ENCODE data around the gene OR2D3. TPM values are rescaled to one million over a fixed set of nuclear protein-coding genes. Genes with fewer than 3 reads are reported as not detected.
A peak's percentile ranks its signal among the peaks of the same experiment; 100 is the strongest.
"Not testable (repeated sequence)": the region's sequence is repeated elsewhere in the genome, so short reads cannot be mapped to it uniquely, and the experiment has no call there.

Gene OR2D3
- total and polyA plus RNA-seq, 4 donors = not detected

DNA sequence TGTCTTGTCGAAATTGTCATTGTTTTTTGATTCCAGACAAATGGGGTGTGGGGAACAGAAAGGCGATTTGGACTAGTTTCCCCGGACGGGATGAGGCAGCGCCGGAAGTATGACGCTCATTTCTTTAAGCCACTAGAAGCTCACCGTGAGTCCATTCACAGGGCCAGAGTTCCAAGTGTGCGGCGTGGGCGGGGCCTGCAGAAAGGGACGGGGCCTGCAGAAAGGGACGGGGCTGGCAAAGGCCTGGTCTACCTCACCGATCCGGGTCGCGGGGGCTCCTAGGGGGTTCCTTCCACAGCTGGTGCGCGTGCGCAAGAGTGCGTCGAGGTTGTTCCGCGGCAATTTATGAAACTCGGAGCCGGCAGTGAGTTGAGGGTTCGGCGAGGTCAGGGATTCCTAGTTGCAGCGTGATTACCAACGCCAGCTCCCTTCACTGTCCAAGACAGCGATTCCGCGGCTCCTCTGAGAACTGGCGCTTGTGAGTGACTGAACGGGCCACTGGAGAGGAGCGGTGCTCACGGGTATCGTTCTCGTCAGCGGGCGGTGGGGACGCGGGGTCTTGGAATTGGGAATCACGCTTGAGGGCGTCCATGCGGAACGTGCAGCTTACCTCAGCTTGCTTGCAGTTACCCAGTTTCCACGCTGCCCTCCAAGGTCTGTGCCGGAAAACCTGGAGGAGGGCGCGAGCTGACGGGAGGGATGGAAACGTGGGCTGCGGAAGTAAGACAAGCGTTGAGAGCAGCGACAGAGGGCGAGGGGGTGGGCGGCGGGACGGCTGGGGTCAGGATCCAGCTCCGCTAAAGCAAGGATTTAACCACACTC lies 5.6 kb downstream of the OR2D3 start, which contains the start of gene ZNF215:
ZNF215 (plus strand) TSS at position 219 of the 822 bp plus-strand sequence. CDS start 5,847 bp downstream, outside the sequence.
- DNase-seq (ENCODE audit: low read depth in 4 of 6, low spot score in 6 of 6) = peak in 5 of 6 donors; percentile 30 to 95 (median 46)
- Histone ChIP-seq H3K9me3 (ENCODE audit: control insufficient read depth, insufficient read depth, low read length) (no peaks in the 10 kb centered on the region), H3K27ac (ENCODE audit: low read depth, low read length) (peak within 1 kb of the TSS; percentile 52), H3K27me3 (ENCODE audit: control insufficient read depth, insufficient read depth, low read length) (no peaks in the 10 kb centered on the region), H3K4me1 (ENCODE audit: control insufficient read depth, insufficient read depth, low read length) (peaks cover 9% of the 10 kb centered on the region), H3K4me3 (ENCODE audit: low read depth, low read length) (peak within 1 kb of the TSS; percentile 68), H3K36me3 (ENCODE audit: control insufficient read depth, insufficient read depth, low read length) (no peaks in the 10 kb centered on the region)
- under 1% methylated on average over 52 of the region's 61 CpGs for WGBS (ENCODE audit: insufficient coverage)

DNA sequence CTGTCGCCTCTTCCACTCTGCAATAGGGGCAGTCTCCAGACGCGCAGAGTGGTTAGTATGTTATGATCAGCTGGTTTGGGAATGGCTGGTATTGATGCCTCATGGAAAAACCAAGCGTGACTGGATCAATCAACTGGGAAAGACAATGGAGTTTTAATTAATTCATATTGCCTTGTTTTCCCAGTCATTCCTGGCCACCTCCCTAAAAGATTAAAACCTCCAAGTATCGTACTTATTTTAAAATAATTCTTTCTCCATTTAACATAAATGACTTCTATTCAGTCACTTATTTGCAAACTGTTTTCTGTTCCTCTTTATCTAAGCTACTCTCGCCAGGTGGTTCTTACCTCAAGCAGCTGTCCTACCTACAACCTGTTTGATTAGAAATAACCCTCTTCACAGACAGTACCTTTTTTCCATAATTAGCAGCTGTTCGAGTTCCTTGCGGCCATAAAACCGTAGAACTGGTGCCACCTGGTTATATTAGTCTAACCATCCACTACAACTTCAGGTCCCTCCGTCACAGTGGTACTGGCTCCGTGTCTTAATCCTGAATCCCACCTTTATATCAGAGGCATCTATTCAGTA lies 6.3 kb downstream of the OR2D3 start:
- H3K4me3 ChIP-seq (ENCODE audit: low read depth, low read length) = peak overlapping the region; percentile 68
- H3K9me3 ChIP-seq (ENCODE audit: control insufficient read depth, insufficient read depth, low read length) = no peaks in the 10 kb centered on the region
- H3K36me3 ChIP-seq (ENCODE audit: control insufficient read depth, insufficient read depth, low read length) = no peaks in the 10 kb centered on the region
- DNase-seq (ENCODE audit: low read depth in 4 of 6, low spot score in 6 of 6) = peak in 1 of 6 donors; percentile 10
- no peaks in the 10 kb centered on the region for H3K27me3 ChIP-seq (ENCODE audit: control insufficient read depth, insufficient read depth, low read length)
- 19% methylated on average over 5 of the region's 11 CpGs for WGBS (ENCODE audit: insufficient coverage)
- H3K27ac ChIP-seq (ENCODE audit: low read depth, low read length) = no peak overlapping the region
- H3K4me1 ChIP-seq (ENCODE audit: control insufficient read depth, insufficient read depth, low read length) = peaks cover 9% of the 10 kb centered on the region

DNA sequence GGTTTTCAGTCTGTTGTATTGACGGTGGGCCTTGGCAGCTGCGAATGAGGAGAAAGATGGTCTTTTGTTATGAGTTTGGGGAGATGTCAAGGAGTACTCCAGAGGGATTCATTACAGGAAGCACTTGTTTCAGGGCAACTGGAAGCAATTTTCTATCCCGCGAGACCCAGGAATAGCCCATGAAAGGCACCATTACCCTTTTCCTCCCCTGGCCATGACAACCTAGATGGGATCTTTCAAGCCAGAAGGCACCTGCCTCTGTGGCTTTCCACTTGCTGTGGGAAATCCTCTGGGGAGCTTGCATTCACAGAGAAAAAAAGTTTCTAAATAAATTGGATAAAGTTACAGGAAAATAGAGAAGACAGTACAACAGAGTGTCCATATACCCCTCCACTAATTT lies 8.1 kb downstream of the OR2D3 start:
- WGBS (ENCODE audit: insufficient coverage) = 79% methylated on average over 3 of the region's 4 CpGs
- Histone ChIP-seq H3K9me3 (ENCODE audit: control insufficient read depth, insufficient read depth, low read length) (no peaks in the 10 kb centered on the region), H3K27me3 (ENCODE audit: control insufficient read depth, insufficient read depth, low read length) (no peaks in the 10 kb centered on the region), H3K27ac (ENCODE audit: low read depth, low read length) (no peak overlapping the region), H3K4me1 (ENCODE audit: control insufficient read depth, insufficient read depth, low read length) (peaks cover 9% of the 10 kb centered on the region), H3K36me3 (ENCODE audit: control insufficient read depth, insufficient read depth, low read length) (no peaks in the 10 kb centered on the region), H3K4me3 (ENCODE audit: low read depth, low read length) (no peak overlapping the region)
- DNase-seq (ENCODE audit: low read depth in 4 of 6, low spot score in 6 of 6) = no peak

DNA sequence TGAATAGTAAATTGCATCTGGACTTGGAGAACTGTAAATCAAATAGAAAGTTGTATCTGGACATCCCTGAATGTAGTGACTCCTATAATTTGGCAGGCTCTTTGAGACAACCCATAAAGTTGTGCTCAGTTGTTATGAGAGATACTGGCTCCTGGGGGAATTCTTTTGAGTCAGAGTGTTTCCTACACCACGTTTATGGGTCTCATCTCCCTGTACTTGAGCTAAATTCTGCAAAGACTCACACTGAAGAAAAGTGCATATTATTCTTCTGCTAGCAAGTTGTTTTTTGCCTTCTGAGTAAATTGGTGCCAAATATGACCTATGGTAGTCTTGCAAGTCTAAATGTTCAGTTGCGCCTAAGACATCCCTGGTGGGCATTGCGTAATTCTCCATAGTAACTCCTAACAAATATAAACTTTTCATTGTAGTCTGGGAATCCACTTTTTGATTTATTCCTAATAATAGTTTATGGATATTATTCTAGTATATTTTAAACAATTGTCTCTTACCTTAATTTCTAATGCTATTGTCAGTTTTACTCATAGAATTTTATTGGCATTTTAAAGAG lies 10.4 kb downstream of the OR2D3 start:
- DNase-seq (ENCODE audit: low read depth in 4 of 6, low spot score in 6 of 6) = no peak
- H3K9me3 ChIP-seq (ENCODE audit: control insufficient read depth, insufficient read depth, low read length) = no peaks in the 10 kb centered on the region
- no peak overlapping the region for H3K27ac ChIP-seq (ENCODE audit: low read depth, low read length)
- no CpG with 5 or more reads among the region's 3 CpGs for WGBS (ENCODE audit: insufficient coverage)
- no peaks in the 10 kb centered on the region for H3K27me3 ChIP-seq (ENCODE audit: control insufficient read depth, insufficient read depth, low read length)
- H3K4me1 ChIP-seq (ENCODE audit: control insufficient read depth, insufficient read depth, low read length) = peaks cover 7% of the 10 kb centered on the region
- H3K36me3 ChIP-seq (ENCODE audit: control insufficient read depth, insufficient read depth, low read length) = no peaks in the 10 kb centered on the region
- H3K4me3 ChIP-seq (ENCODE audit: low read depth, low read length) = no peak overlapping the region

DNA sequence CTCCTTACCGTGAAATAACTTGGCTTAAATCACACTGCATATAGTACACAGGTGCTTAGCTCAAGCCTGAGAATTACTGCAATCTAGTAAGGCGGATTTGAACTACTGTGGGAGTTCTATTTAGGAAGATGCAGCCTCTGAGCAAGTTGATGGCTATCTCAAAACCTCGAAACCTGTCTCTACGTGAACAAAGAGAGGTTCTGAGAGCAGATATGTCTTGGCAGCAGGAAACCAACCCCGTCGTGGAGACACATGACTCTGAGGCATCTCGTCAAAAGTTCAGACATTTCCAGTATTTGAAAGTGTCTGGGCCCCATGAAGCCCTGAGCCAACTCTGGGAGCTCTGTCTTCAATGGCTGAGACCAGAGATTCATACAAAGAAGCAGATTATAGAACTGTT lies 11.3 kb downstream of the OR2D3 start:
- H3K36me3 ChIP-seq (ENCODE audit: control insufficient read depth, insufficient read depth, low read length) = no peaks in the 10 kb centered on the region
- no peaks in the 10 kb centered on the region for H3K9me3 ChIP-seq (ENCODE audit: control insufficient read depth, insufficient read depth, low read length)
- no peaks in the 10 kb centered on the region for H3K27me3 ChIP-seq (ENCODE audit: control insufficient read depth, insufficient read depth, low read length)
- WGBS (ENCODE audit: insufficient coverage) = 82% methylated on average over 6 of the region's 7 CpGs
- no peak for DNase-seq (ENCODE audit: low read depth in 4 of 6, low spot score in 6 of 6)
- H3K4me3 ChIP-seq (ENCODE audit: low read depth, low read length) = no peak overlapping the region
- no peak overlapping the region for H3K27ac ChIP-seq (ENCODE audit: low read depth, low read length)
- H3K4me1 ChIP-seq (ENCODE audit: control insufficient read depth, insufficient read depth, low read length) = no peaks in the 10 kb centered on the region

DNA sequence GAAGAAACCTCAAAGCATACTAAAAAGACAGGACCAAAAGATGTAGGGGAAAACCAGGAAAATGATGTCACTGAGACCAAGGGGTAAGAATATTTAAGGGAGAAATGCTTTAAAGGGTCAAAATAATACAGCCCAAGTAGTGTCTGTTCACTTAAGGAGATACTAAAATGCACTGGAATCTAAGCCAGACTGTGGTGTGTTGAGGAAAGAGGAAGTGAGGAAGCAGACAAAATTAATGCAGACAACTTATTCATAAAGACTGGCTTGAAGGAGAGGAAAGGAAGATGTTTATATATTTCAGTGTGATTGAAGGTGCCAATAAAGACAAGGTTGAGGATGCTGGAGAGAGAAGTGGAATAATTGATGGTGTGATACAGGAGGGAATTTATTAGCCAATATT lies 21.2 kb downstream of the OR2D3 start:
- H3K4me1 ChIP-seq (ENCODE audit: control insufficient read depth, insufficient read depth, low read length) = no peaks in the 10 kb centered on the region
- H3K36me3 ChIP-seq (ENCODE audit: control insufficient read depth, insufficient read depth, low read length) = no peaks in the 10 kb centered on the region
- no peak for DNase-seq (ENCODE audit: low read depth in 4 of 6, low spot score in 6 of 6)
- no peak overlapping the region for H3K27ac ChIP-seq (ENCODE audit: low read depth, low read length)
- no peak overlapping the region for H3K4me3 ChIP-seq (ENCODE audit: low read depth, low read length)
- no peaks in the 10 kb centered on the region for H3K27me3 ChIP-seq (ENCODE audit: control insufficient read depth, insufficient read depth, low read length)
- no peaks in the 10 kb centered on the region for H3K9me3 ChIP-seq (ENCODE audit: control insufficient read depth, insufficient read depth, low read length)

DNA sequence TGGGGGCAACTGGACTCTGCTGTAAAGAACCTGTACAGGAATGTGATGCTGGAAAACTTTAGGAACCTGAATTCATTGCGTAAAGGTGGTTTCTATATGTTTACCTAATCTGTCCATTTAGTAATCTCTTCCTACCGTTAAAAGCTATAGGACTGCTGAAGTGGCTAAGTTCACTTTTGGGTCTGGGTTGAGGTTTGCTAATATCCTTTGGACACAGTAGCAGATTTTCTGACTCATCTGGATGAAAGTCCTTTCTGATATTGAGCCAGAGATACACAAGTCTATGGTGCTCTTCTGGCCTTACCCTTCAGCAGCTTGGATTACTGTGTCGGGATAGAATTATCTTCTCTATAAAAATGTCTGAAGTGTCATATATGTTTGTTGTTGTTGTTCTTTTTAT lies 22.3 kb downstream of the OR2D3 start:
- no peaks in the 10 kb centered on the region for H3K36me3 ChIP-seq (ENCODE audit: control insufficient read depth, insufficient read depth, low read length)
- no CpG with 5 or more reads among the region's 3 CpGs for WGBS (ENCODE audit: insufficient coverage)
- H3K4me1 ChIP-seq (ENCODE audit: control insufficient read depth, insufficient read depth, low read length) = no peaks in the 10 kb centered on the region
- no peaks in the 10 kb centered on the region for H3K27me3 ChIP-seq (ENCODE audit: control insufficient read depth, insufficient read depth, low read length)
- no peak for DNase-seq (ENCODE audit: low read depth in 4 of 6, low spot score in 6 of 6)
- H3K27ac ChIP-seq (ENCODE audit: low read depth, low read length) = no peak overlapping the region
- no peak overlapping the region for H3K4me3 ChIP-seq (ENCODE audit: low read depth, low read length)
- no peaks in the 10 kb centered on the region for H3K9me3 ChIP-seq (ENCODE audit: control insufficient read depth, insufficient read depth, low read length)

DNA sequence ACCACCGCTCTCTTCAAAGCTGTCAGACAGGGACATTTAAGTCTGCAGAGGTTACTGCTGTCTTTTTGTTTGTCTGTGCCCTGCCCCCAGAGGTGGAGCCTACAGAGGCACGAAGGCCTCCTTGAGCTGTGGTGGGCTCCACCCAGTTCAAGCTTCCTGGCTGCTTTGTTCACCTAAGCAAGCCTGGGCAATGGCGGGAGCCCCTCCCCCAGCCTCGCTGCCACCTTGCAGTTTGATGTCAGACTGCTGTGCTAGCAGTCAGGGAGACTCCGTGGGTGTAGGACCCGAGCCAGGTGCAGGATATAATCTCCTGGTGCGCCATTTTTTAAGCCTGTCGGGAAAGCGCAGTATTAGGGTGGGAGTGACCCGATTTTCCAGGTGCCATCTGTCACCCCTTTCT lies 33.4 kb downstream of the OR2D3 start:
- H3K9me3 ChIP-seq (ENCODE audit: control insufficient read depth, insufficient read depth, low read length); H3K4me3 ChIP-seq (ENCODE audit: low read depth, low read length); H3K36me3 ChIP-seq (ENCODE audit: control insufficient read depth, insufficient read depth, low read length); H3K27ac ChIP-seq (ENCODE audit: low read depth, low read length); DNase-seq (ENCODE audit: low read depth in 4 of 6, low spot score in 6 of 6); H3K27me3 ChIP-seq (ENCODE audit: control insufficient read depth, insufficient read depth, low read length); H3K4me1 ChIP-seq (ENCODE audit: control insufficient read depth, insufficient read depth, low read length): not testable (repeated sequence)
- 95% methylated on average over 9 of the region's 10 CpGs for WGBS (ENCODE audit: insufficient coverage)

DNA sequence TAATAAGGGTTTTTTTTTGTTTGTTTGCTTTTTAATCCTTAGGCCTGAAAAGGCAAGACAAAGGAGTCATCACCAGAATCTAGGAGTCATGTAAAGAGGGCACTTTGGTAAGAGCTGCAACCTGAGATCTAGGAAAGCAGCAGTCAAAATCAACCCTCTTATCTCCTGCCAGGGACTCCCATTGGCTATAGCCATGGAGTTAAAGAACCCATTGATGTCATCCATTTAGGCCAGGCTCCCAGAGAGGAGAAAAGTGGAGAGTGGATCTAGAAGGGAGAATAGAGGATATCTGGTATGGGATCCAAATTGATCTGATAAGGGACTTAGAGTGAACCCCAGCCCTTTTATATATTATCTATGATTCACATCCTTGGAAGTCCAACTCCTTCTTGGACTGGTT lies 41.3 kb downstream of the OR2D3 start:
- DNase-seq (ENCODE audit: low read depth in 4 of 6, low spot score in 6 of 6) = no peak
- no peaks in the 10 kb centered on the region for H3K4me1 ChIP-seq (ENCODE audit: control insufficient read depth, insufficient read depth, low read length)
- no peak overlapping the region for H3K27ac ChIP-seq (ENCODE audit: low read depth, low read length)
- H3K27me3 ChIP-seq (ENCODE audit: control insufficient read depth, insufficient read depth, low read length) = no peaks in the 10 kb centered on the region
- H3K4me3 ChIP-seq (ENCODE audit: low read depth, low read length) = no peak overlapping the region
- H3K9me3 ChIP-seq (ENCODE audit: control insufficient read depth, insufficient read depth, low read length) = no peaks in the 10 kb centered on the region
- H3K36me3 ChIP-seq (ENCODE audit: control insufficient read depth, insufficient read depth, low read length) = no peaks in the 10 kb centered on the region

DNA sequence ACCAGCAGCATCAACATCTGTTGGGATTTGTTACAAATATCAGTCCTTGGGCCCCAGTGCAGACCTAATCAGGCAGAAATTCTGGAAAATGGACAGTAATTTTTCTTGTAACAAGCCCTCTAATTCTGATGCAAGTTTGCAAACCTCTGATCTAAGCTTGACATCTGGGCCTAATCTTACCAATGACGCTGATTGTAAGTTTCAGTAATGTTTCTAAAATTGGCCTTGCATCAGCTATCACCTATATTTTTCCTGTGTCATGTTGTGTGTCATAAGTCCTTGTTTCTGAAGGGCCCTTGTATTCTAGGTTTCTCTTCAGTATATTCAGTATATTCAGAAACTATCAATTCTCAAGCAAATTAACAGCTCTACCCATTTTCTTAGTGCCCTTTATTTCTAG lies 41.9 kb downstream of the OR2D3 start:
- no peak overlapping the region for H3K27ac ChIP-seq (ENCODE audit: low read depth, low read length)
- H3K27me3 ChIP-seq (ENCODE audit: control insufficient read depth, insufficient read depth, low read length) = no peaks in the 10 kb centered on the region
- no CpG with 5 or more reads among the region's 1 CpG for WGBS (ENCODE audit: insufficient coverage)

More for the DNA sequence above, 41.9 kb downstream of the OR2D3 start:
- H3K4me1 ChIP-seq (ENCODE audit: control insufficient read depth, insufficient read depth, low read length) = no peaks in the 10 kb centered on the region
- DNase-seq (ENCODE audit: low read depth in 4 of 6, low spot score in 6 of 6) = no peak
- H3K4me3 ChIP-seq (ENCODE audit: low read depth, low read length) = no peak overlapping the region
- H3K9me3 ChIP-seq (ENCODE audit: control insufficient read depth, insufficient read depth, low read length) = no peaks in the 10 kb centered on the region
- no peaks in the 10 kb centered on the region for H3K36me3 ChIP-seq (ENCODE audit: control insufficient read depth, insufficient read depth, low read length)
